ENCODE data around the gene SLC1A3.
"Not testable (repeated sequence)": the region's sequence is repeated elsewhere in the genome, so short reads cannot be mapped to it uniquely, and the experiment has no call there.

SLC1A3 gene

GRCh38 chr5:36584009-36584875 lies 22.2 kb upstream of the SLC1A3 start:
- Mint-ChIP-seq H3K4me1 (no peaks in the 10 kb centered on the region), H3K27me3 (ENCODE audit: low read depth) (no peaks in the 10 kb centered on the region), H3K4me3 (no peak overlapping the region), H3K9me3 (no peaks in the 10 kb centered on the region), H3K36me3 (ENCODE audit: low read depth) (no peaks in the 10 kb centered on the region), H3K27ac (no peak overlapping the region)
- TF ChIP-seq CTCF (IDR thresholded peaks at IDR 0.05; ENCODE audit: unreplicated experiment in 3 of 3): no peak

- no peaks in the 10 kb centered on the region for H3K27me3 Mint-ChIP-seq (ENCODE audit: low read depth)
- TF ChIP-seq CTCF (IDR thresholded peaks at IDR 0.05; ENCODE audit: unreplicated experiment in 3 of 3): no peak
- no peaks in the 10 kb centered on the region for H3K9me3 Mint-ChIP-seq
- no peak overlapping the region for H3K27ac Mint-ChIP-seq
- peaks cover 4% of the 10 kb centered on the region for H3K4me1 Mint-ChIP-seq
- no peaks in the 10 kb centered on the region for H3K36me3 Mint-ChIP-seq (ENCODE audit: low read depth)
- H3K4me3 Mint-ChIP-seq: no peak overlapping the region
These were observed 20.7 kb upstream of the SLC1A3 start for GRCh38 chr5:36585701-36586100.

GRCh38 chr5:36587354-36587753 lies 19.1 kb upstream of the SLC1A3 start:
- Mint-ChIP-seq H3K27me3 (ENCODE audit: low read depth) (peaks cover 3% of the 10 kb centered on the region), H3K4me3 (no peak overlapping the region), H3K9me3 (no peaks in the 10 kb centered on the region), H3K4me1 (peaks cover 11% of the 10 kb centered on the region), H3K36me3 (ENCODE audit: low read depth) (no peaks in the 10 kb centered on the region), H3K27ac (no peak overlapping the region)
- TF ChIP-seq CTCF (IDR thresholded peaks at IDR 0.05; ENCODE audit: unreplicated experiment in 3 of 3): no peak

- H3K27me3 Mint-ChIP-seq (ENCODE audit: low read depth); H3K36me3 Mint-ChIP-seq (ENCODE audit: low read depth); H3K27ac Mint-ChIP-seq; H3K9me3 Mint-ChIP-seq; H3K4me3 Mint-ChIP-seq: not testable (repeated sequence)
- H3K4me1 Mint-ChIP-seq: peaks cover 11% of the 10 kb centered on the region
These were observed 16.7 kb upstream of the SLC1A3 start for GRCh38 chr5:36589735-36590134.

- H3K36me3 Mint-ChIP-seq (ENCODE audit: low read depth): no peaks in the 10 kb centered on the region
- H3K4me1 Mint-ChIP-seq: peaks cover 11% of the 10 kb centered on the region
- H3K9me3 Mint-ChIP-seq: no peaks in the 10 kb centered on the region
- no peak for TF ChIP-seq CTCF (IDR thresholded peaks at IDR 0.05; ENCODE audit: unreplicated experiment in 3 of 3)
- no peak overlapping the region for H3K4me3 Mint-ChIP-seq
- peak overlapping the region; percentile 5 to 72 (median 46) for H3K27ac Mint-ChIP-seq
- H3K27me3 Mint-ChIP-seq (ENCODE audit: low read depth): peaks cover 3% of the 10 kb centered on the region
These were observed 15.7 kb upstream of the SLC1A3 start for GRCh38 chr5:36590513-36591286.

- Mint-ChIP-seq H3K27me3 (ENCODE audit: low read depth) (peaks cover 9% of the 10 kb centered on the region), H3K4me1 (peaks cover 17% of the 10 kb centered on the region), H3K9me3 (peaks cover 3% of the 10 kb centered on the region), H3K36me3 (ENCODE audit: low read depth) (no peaks in the 10 kb centered on the region), H3K27ac (no peak overlapping the region), H3K4me3 (no peak overlapping the region)
- no peak for TF ChIP-seq CTCF (IDR thresholded peaks at IDR 0.05; ENCODE audit: unreplicated experiment in 3 of 3)
These were observed 12.5 kb upstream of the SLC1A3 start for GRCh38 chr5:36593867-36594266.
